ENCODE data around the gene MLLT10. TPM values are rescaled to one million over a fixed set of nuclear protein-coding genes. Genes with fewer than 3 reads are reported as not detected.
"Not testable (repeated sequence)": the region's sequence is repeated elsewhere in the genome, so short reads cannot be mapped to it uniquely, and the experiment has no call there.

The MLLT10 gene
- total RNA-seq, 1 donor from 2014 or later = 19.5 TPM

DNA sequence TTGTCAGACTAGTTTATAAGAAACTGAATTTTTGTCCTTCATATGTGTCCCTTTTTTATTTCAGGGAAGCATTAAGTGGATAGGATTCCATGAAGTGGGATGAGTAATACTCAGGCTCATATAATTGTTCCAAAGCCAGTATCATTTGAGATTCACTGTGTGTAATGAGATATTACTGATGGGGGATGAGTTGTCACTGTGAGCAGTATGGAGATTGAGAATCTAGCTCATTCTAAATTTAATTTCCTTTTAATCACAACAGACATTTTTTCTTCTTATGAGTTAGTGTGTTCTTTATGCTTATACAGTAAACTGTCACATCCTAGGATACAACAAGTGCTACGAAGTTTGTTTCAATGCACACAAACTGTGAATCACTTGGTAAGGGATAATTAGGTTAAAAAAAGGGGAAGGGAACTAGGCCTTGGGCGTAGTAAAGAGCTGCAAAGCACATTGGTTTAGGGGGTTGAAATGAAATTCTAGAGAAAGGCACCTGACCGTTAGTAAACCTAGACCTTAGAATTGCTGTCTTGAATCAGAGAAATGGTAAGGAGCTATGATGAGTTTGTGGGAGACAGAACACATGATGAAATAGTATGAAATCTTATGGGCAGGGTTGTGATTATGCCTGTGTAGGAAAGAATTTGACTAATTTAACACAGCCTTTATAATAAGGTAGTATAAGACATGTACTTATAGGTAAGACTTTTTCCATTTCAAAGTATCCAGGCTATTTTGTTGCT lies 153.4 kb downstream of the MLLT10 start:
- no peak for DNase-seq (ENCODE audit: low spot score)
- ATAC-seq = no peak

DNA sequence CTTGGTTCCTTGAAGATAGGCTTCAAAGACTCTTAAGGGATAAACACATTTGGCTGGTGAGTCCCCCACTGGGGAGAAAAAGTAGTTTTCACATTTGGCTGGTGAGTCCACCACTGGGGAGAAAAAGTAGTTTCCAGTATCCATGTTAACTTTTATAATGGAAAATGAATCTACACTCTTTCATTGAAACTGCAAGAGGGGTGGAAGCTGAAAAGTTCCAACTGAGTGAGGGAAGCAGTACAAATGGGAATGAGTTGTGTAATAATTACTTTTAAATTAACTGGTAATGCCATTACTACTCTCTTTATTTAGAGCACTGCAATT lies 153.9 kb downstream of the MLLT10 start:
- no peak for DNase-seq (ENCODE audit: low spot score)
- ATAC-seq = no peak

DNA sequence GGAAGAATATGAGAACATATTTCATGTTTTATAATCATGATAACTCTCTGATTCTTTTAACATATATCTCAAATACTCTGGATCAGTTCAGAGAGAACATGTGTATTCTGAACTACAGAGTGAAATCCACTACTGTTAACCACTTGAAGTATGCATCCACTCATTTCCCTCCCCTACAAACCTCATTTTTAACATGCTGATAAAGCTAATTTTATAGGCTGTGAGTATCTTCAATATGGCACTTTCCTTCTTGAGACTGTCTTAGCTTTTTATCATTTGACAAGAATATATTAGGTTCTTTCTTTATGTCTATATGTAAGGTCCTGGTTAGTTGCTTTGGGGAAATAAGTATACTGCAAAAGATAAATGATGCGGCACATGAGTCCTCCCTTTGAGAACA lies 154.8 kb downstream of the MLLT10 start:
- DNase-seq (ENCODE audit: low spot score) (no peak), ATAC-seq (no peak)

DNA sequence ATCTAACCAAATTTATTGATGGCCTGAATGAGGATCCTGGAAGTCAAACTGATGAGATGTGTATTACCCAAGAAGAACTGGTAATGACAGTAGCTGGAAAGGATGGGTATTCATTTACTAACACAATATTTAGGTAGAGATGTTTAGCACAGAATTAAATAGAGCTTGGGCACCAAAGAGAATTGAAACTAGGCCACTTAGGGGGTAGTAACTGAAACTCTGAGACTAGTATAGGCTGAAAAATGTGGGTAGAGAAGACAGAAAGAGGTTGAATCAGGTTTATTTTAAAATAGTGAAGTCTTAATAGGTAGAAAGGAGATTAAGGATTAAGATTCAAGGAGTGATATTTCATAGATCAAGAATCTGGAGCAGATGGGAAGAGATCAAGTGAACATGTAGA lies 155.8 kb downstream of the MLLT10 start:
- DNase-seq (ENCODE audit: low spot score) = no peak
- ATAC-seq = no peak

DNA sequence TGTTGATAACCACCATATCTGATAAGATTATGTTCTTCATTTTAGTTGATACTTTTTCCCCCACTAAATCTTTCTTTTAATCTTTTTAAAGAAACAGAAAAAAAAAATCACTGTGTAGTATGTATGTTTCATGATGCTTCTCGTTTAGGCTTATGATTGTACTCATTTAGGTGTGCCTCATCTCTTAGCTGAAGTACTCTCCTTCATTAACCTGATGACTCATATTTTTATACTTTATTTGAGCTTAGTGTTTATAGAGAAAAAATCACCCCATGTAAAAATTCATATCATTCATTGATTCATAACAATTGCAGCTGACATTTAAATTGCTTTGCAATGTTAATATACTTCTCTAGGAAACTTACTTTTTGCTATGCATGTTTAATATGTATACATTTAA lies 158.9 kb downstream of the MLLT10 start:
- DNase-seq (ENCODE audit: low spot score) = no peak
- ATAC-seq = no peak

DNA sequence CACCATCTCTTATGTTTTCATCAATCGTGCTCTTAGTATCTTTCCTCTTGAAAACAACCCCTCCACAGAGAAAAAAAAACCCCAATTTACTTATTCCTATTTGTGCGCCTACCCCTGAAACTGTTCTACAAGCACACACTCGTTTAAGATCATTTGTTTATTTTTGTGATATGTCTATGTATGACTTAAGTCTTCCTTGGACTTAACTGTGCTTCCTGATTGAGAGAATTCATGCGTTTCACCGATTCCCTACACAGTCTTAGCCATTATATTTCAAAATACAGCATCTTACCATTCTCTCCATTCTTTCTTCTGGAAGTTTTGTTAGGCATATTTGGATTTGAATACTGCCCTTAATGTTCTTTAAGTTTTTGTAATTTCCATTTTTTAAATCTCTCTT lies 159.4 kb downstream of the MLLT10 start:
- ATAC-seq (no peak), DNase-seq (ENCODE audit: low spot score) (no peak)

DNA sequence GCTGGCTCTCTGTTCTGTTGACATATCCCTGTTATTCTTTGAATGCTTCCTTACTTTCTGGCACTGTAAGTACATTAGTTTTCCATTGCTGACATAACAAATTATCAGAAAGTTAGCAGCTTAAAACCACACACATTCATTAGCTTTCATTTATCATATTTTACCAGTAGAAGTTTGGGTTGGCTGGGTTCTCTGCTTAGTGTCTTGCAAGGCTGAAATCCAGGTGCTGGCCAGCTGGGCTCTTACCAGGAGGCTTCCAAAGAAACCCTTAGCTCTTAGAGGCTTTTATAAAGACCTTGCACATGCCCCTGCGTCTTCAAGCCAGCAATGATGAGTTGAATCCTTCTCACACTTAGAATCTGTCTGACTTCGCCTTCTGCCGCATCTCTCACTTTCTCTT lies 160.6 kb downstream of the MLLT10 start:
- ATAC-seq (no peak), DNase-seq (ENCODE audit: low spot score) (no peak)

DNA sequence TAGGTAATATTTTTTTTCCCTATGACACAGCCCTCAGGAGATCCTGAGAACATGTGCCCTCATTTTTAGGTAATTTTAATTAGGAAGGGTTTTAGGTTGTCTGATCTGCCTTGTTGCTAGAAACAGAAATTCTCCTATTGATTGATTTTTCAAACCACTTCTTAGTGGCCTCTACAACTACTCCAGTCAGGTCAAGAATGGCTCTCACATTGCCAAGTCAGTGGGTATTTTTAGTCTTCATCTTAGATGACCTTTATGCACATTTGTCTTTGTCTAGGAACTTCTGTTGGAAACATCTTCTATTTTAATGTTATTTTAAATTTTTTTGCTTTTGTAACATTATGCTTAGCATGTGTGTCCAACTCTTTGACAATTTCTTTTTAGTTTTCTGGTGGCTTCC lies 162.3 kb downstream of the MLLT10 start:
- no peak for ATAC-seq
- no peak for DNase-seq (ENCODE audit: low spot score)

DNA sequence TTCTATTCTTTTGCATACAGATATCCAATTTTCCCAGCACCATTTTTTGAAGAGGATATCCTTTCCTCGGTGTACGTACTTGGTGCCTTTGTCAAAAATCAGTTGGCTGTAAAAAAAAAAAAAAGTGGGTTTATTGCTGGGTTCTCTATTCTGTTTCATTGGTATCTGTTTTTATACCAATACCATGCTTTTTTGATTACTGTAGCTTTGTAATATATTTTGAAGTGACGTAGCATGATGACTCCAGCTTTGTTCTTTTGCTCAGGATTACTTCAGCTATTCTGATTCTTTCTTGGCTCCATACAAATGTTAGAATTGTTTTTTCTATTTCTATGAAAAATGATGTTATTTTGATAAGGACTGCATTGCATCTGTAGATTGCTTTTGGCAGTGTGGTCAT lies 165.5 kb downstream of the MLLT10 start:
- ATAC-seq (no peak), DNase-seq (ENCODE audit: low spot score) (no peak)

DNA sequence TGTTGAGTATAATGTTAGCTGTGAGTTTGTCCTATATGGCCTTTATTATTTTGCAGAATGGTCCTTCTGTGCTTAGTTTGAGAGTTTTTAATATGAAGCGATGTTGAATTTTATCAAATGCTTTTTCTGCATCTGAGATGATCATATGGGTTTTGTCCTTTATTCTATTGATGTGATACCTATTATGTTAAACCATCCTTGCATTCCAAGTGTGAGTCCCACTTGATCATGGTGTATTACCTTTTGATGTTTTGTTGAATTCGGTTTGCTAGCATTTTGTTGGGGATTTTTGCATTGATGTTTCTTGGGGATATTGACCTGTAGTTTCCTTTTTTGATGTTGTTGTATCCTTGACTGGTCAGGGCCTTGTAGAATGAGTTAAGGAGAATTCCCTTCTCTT lies 166.4 kb downstream of the MLLT10 start:
- no peak for DNase-seq (ENCODE audit: low spot score)
- ATAC-seq = no peak

DNA sequence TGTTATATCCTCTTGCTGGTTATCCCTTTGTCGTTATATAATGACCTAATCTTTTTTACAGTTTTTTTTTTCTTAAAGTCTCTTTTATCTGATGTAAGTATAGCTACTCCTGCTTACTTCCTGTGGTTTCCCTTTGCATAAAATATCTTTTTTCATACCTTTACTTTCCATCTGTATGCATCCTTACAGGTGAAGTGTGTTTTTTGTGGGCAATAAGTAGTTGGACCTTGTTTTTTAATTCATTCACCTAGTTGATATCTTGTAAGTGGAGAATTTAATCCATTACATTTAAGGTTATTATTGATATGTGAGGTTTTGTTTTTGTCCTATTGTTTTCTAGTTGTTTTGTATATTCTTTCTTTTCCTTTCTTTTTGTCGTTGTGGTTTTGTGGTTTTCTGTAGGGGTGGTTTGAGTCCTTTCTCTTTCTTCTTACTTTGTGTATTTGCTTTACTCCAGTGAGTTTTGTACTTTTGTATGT lies 168.6 kb downstream of the MLLT10 start:
- no peak for ATAC-seq
- DNase-seq (ENCODE audit: low spot score) = no peak

DNA sequence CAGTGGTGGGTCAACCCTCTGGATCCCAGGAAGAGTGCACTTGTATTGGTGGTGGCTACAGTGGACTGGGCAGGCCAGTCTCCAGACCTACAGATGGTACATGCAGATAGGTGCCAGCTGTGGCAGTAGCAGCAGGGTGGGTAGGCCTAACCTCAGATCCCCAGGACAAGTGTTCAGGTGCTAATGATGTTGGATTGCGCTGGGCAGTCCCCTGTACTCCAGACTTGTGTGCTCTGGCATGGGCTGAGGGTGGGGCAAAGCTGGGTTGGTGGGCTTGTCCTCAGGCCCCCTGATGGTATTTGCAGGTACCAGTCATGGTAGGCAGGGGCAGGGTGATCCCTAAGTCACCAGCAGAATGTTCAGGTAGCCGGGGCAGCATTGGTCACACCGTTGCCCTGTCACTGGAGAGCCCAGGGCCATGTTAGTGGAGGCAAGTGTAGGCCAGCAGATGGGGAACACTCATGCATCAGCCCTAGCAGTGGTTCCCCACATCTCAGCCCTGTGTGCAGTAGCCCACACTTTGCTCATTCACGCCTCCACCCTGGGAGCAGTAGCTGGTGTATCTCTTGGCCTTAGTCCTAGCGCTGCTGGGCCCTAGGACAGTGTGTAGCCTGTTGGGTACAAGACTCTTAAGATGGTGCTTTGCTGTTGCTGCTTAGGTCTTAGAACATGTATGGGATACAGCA lies 171.3 kb downstream of the MLLT10 start:
- ATAC-seq = peak; percentile 12

DNA sequence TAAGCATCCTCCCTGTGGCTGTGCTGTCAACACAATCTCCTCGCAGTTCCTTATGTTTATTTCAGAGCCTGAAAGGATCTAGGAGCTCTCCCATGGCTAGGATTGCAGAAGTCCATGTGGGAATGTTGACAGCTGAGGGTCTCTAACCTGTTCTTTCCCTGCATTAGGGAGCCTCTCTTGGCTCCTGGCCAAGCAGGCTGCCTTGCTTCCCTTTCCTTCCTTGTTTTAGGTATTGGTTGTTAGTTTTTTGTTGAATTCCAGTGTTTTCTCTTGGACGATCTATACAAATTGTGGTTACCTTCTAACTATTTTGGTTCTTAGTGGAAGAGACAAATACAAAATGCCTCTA lies 171.8 kb downstream of the MLLT10 start:
- ATAC-seq (no peak), DNase-seq (ENCODE audit: low spot score) (no peak)

More for the DNA sequence above, 171.3 kb downstream of the MLLT10 start:
- DNase-seq (ENCODE audit: low spot score) = no peak

DNA sequence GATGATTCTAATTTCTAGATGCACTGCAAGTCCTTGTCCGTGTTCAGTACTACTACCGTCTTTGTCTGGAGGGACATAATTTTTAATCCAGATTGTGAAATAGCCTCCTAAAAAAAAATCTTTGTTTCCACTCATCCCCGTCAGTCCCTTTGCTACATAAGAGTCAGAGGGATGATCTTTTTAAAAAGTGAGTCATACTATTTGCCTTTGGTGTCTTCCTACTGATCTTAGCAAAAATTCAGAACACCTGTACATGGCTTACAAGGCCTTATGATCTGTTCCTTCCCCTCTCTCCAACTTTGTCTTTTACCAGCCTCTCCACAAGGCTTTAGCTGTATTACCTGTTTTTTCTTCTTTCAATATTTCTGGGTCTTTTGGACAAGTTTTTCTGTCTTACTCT lies 173.5 kb downstream of the MLLT10 start:
- DNase-seq (ENCODE audit: low spot score) (no peak), ATAC-seq (no peak)

DNA sequence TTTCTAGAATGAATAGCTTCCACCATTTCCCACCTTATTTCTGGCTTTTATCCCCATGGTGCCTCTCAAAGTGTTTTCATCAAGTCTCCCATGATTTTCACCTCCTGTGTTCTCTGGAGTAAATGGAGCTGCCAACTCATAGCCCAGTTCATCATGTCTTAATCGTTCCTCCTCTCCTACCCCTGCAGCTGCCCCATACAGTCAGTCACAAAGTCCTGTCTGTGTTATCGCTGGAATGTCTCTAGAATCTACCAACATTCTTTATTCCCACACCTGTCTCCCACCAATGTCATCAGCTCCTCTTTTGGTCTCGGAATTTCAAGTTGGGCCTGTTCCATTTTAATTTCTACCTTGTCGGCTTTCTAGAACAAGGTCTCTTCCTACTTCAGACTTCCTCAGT lies 178.9 kb downstream of the MLLT10 start:
- ATAC-seq = no peak

DNA sequence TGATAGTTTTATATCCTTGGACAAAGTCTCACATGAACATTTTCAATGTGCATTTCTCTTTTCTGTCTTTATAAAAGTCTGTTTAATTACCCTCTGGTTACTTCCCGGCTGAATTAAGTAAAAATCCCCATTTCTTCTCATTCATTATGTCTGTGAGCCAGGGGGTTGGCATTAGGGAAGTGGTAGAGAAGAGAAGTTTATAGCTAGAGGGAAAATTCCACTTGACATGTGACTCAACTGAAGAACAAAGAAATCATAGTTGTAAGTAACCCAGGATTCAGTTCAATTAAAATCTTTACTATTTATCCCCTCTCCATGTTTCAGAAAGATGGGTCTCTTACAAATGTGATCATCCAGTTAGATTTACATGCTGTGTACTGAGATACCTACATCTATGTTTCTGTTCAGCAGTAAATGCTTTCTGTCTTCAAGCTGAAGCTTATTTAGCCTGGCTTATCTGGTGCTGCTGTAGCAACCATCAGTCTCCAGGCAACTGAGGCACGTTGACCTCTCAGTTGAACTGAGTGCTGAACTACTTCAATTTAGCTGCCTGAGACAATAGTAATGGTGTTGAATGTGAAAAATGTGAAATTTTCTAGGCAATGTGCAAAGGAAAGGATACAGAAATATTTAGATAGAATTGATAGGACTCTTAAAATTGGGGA lies 181.6 kb downstream of the MLLT10 start:
- ATAC-seq (no peak), DNase-seq (ENCODE audit: low spot score) (no peak)

More for the DNA sequence above, 178.9 kb downstream of the MLLT10 start:
- no peak for DNase-seq (ENCODE audit: low spot score)

DNA sequence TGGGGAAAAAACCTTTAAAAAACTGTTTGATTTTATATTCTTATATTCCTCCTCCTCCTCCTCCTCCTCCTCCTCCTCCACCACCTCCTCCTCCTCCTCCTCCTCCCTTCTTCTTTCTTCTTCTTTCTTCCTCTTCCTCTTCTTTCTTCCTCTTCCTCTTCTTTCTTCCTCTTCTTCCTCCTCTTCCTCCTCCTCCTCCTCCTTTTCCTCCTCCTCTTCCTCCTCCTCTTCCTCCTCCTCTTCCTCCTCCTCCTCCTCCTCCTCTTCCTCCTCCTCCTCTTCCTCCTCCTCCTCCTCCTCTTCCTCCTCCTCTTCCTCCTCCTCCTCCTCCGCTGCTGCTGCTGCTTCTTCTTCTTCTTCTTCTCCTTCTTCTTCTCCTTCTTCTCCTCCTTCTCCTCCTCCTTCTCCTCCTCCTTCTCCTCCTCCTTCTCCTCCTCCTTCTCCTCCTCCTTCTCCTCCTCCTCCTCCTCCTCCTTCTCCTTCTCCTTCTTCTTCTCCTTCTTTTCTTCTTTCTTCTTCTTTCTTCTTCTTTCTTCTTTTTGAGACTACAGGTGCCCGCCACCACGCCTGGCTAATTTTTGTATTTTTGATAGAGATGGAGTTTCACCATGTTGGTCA lies 183.5 kb downstream of the MLLT10 start:
- not testable (repeated sequence) for ATAC-seq

DNA sequence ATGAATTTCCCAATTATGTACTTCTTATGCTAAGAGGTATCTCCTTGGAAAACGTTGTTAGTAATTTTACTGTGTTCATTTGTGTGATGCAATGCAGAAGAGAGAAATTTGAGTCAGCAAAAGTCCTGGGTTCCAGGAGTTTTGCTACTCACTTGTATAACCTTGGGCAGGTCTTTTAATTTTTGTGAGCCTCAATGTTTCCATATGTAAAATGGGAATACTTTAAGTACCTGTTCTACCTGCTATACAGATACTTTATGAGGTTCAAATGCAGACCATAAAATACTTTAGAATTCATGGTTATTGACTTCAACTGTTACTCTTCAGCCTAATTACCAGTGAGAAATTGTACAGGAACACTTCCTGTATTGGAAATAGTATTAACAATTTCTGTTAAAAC lies 185.5 kb downstream of the MLLT10 start:
- ATAC-seq (no peak), DNase-seq (ENCODE audit: low spot score) (no peak)

More for the DNA sequence above, 183.5 kb downstream of the MLLT10 start:
- not testable (repeated sequence) for DNase-seq (ENCODE audit: low spot score)

DNA sequence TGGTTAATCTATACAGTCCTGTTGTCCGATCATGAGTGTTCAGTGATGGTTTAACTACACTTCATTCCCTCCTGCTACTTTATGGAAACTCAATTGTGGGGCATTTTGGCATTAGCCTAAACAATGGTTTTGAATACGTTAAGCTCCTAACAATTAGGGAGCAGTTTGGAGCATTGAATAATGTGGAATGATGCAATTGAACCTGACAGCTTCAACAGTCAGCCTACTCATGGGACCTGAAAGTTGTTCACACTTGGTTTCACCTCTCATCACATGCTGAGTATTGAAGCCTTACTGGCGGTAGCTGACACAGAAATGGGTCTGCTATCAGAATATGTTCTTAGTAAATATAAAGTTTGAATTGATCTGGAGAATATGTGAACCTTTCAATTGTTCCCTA lies 186.1 kb downstream of the MLLT10 start:
- ATAC-seq (no peak), DNase-seq (ENCODE audit: low spot score) (no peak)

DNA sequence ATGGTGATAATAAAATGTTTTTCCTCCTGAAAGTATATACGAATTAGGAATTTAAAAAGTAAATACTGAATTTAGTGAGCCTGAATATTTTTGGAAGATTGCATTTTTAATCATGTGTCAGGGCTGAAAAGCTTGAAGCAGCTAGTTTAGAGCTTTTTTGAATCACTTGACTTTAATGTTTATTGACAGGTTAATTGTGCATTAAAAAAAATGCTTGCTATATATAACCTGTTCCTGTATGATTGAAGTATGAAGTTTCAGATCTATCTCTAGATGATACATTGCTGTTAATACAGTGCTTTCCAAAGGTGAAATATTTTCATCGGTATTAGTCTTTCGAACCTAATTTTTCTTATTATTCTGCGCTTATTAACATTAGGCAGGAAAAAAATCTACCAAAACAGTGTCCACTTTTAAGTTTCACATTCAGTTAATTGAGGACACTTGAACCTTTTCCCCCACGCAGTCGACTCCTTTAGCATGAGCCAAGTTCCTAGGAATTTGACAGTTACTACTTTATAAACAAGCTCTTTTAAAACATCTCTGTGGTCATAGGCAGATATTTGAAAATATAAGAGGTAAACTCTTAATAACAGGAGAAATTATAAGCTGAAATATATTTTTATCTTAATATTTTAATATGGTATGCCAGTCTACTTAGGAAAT lies 187.1 kb downstream of the MLLT10 start:
- ATAC-seq (no peak), DNase-seq (ENCODE audit: low spot score) (no peak)

DNA sequence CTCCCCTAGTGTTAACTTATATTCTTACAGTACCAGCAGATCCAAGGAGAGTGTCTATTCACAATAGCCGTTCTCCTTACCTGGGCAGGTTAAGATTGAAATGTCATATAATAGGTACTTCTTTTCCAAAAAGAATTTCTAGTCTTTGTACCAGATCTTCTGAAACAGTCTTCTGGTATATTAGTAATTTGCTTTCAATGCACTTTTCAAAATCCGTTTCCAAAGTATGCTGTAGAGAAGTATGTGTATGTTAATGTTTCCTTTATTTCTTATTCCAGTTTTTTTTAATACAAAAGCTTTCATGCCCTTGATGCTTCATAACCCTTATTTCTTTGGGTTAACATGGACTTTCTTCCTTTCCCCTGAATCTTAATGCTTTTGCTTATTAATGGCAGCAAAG lies 188.2 kb downstream of the MLLT10 start:
- DNase-seq (ENCODE audit: low spot score) = no peak
- no peak for ATAC-seq

All from left lobe of liver (tissue), 2 donors.